Mesenchymal stem cell (in vitro differentiated cells and primary cell): ENCODE measurements around the gene ELL2.
A peak's percentile ranks its signal among the peaks of the same experiment; 100 is the strongest.

Experiments
- DNase-seq: peaks from one replicate; pipeline ENCODE4 v3.0.0-alpha.2; 2013
- H2AFZ ChIP-seq: one replicate; pipeline ENCODE4 v1.6.1; 2013; ENCODE audit warnings: low read depth, mild to moderate bottlenecking, control low read depth, inconsistent platforms, low read length, moderate library complexity
- H2AK5ac ChIP-seq: 2 replicates; pipeline ENCODE4 v1.6.1; 2013; ENCODE audit warnings: low read length, moderate library complexity, mild to moderate bottlenecking, inconsistent platforms; ENCODE audit not compliant: severe bottlenecking
- H2BK120ac ChIP-seq: one replicate; pipeline ENCODE4 v1.6.1; 2013; ENCODE audit warnings: low read depth, mild to moderate bottlenecking, inconsistent platforms, low read length, moderate library complexity
- H2BK12ac ChIP-seq, 2 experiments: one replicate each; pipeline ENCODE4 v1.6.1; 2013; ENCODE audit warnings: inconsistent platforms in 2 of 2, low read length in 2 of 2, mild to moderate bottlenecking in 2 of 2, moderate library complexity in 2 of 2, control low read depth in 1 of 2
- H2BK15ac ChIP-seq: one replicate; pipeline ENCODE4 v1.6.1; 2013; ENCODE audit warnings: mild to moderate bottlenecking, low read depth, inconsistent platforms; ENCODE audit not compliant: poor library complexity, severe bottlenecking
- H2BK5ac ChIP-seq: 2 replicates; pipeline ENCODE4 v1.6.1; 2013; ENCODE audit warnings: low read depth, mild to moderate bottlenecking, low read length, control low read depth, inconsistent platforms; ENCODE audit not compliant: poor library complexity, severe bottlenecking
- H3K14ac ChIP-seq, 2 experiments: one replicate each; pipeline ENCODE4 v1.6.1; 2013; ENCODE audit warnings: inconsistent platforms in 2 of 2, low read length in 2 of 2, control low read depth in 1 of 2, mild to moderate bottlenecking in 1 of 2, moderate library complexity in 1 of 2
- H3K18ac ChIP-seq, 2 experiments: one replicate each; pipeline ENCODE4 v1.6.1; 2013; ENCODE audit warnings: inconsistent platforms in 2 of 2, low read length in 2 of 2, control low read depth in 1 of 2, low read depth in 1 of 2, mild to moderate bottlenecking in 1 of 2
- H3K23ac ChIP-seq, 2 experiments: one replicate each; pipeline ENCODE4 v1.6.1; 2013; ENCODE audit warnings: inconsistent platforms in 2 of 2, low read length in 2 of 2, mild to moderate bottlenecking in 2 of 2, moderate library complexity in 2 of 2, control low read depth in 1 of 2
- H3K27ac ChIP-seq: 2 replicates; pipeline ENCODE4 v1.5.1; 2013; ENCODE audit warnings: mild to moderate bottlenecking, moderate library complexity, low read length, control low read depth, inconsistent platforms; ENCODE audit not compliant: poor library complexity, severe bottlenecking
- H3K27me3 ChIP-seq, 2 experiments: 2 replicates each; pipeline versions ENCODE4 v1.6.1 to v1.7.0; 2013; ENCODE audit warnings: low read length in 2 of 2, mild to moderate bottlenecking in 2 of 2, moderate library complexity in 2 of 2, control low read depth in 1 of 2, inconsistent platforms in 1 of 2; ENCODE audit not compliant: control insufficient read depth in 1 of 2, insufficient read depth in 1 of 2
- H3K36me3 ChIP-seq, 2 experiments: 2 replicates each; pipeline versions ENCODE4 v1.6.1 to v1.7.0; 2013; ENCODE audit warnings: low read length in 2 of 2, control low read depth in 1 of 2, inconsistent platforms in 1 of 2, low read depth in 1 of 2, mild to moderate bottlenecking in 1 of 2; ENCODE audit not compliant: insufficient read depth in 2 of 2, control insufficient read depth in 1 of 2
- H3K4ac ChIP-seq, 2 experiments: one replicate each; pipeline ENCODE4 v1.6.1; 2013; ENCODE audit warnings: inconsistent platforms in 2 of 2, low read length in 2 of 2, mild to moderate bottlenecking in 2 of 2, moderate library complexity in 2 of 2, control low read depth in 1 of 2, low read depth in 1 of 2
- H3K4me1 ChIP-seq: 2 replicates; pipeline ENCODE4 v1.6.1; 2013; ENCODE audit warnings: low read depth, low read length, control low read depth; ENCODE audit not compliant: control insufficient read depth, insufficient read depth
- H3K4me2 ChIP-seq: 2 replicates; pipeline ENCODE4 v1.6.1; 2013; ENCODE audit warnings: low read length, mild to moderate bottlenecking, inconsistent platforms; ENCODE audit not compliant: poor library complexity, severe bottlenecking
- H3K4me3 ChIP-seq, 2 experiments: 2 replicates each; pipeline versions ENCODE4 v1.5.1 to v1.7.0; 2013; ENCODE audit warnings: low read length in 2 of 2, mild to moderate bottlenecking in 2 of 2, control low read depth in 1 of 2, low read depth in 1 of 2; ENCODE audit not compliant: insufficient read depth in 1 of 2
- H3K79me1 ChIP-seq: replicated peaks from 2 replicates; pipeline ENCODE4 v1.6.1; 2013; ENCODE audit warnings: mild to moderate bottlenecking, control low read depth, low read length, inconsistent platforms; ENCODE audit not compliant: poor library complexity, severe bottlenecking
- H3K9ac ChIP-seq: 2 replicates; pipeline ENCODE4 v1.7.0; 2013; ENCODE audit warnings: mild to moderate bottlenecking, low read length, moderate library complexity
- H3K9me3 ChIP-seq: 2 replicates; pipeline ENCODE4 v1.7.0; 2013; ENCODE audit warnings: mild to moderate bottlenecking, low read length; ENCODE audit not compliant: control insufficient read depth
- H4K8ac ChIP-seq: one replicate; pipeline ENCODE4 v1.6.1; 2013; ENCODE audit warnings: inconsistent platforms, mild to moderate bottlenecking, low read length, moderate library complexity
- H4K91ac ChIP-seq: one replicate; pipeline ENCODE4 v1.6.1; 2013; ENCODE audit warnings: mild to moderate bottlenecking, low read length, inconsistent platforms
- WGBS: methylation state at CpG from one replicate; pipeline ENCODE4 v1.1.7; 2013; ENCODE audit warnings: mixed read lengths; 5-methylcytosine and 5-hydroxymethylcytosine counted together

Gene ELL2

GRCh38 chr5:95866435-95867040 is 95.1 kb downstream of the ELL2 start:
- H2BK120ac ChIP-seq = no peak overlapping the region
- no peaks in the 10 kb centered on the region for H3K9me3 ChIP-seq
- H2BK5ac ChIP-seq = no peak overlapping the region
- no peaks in the 10 kb centered on the region for H3K36me3 ChIP-seq
- no peak overlapping the region for H4K8ac ChIP-seq
- no peak overlapping the region for H3K18ac ChIP-seq
- H3K79me1 ChIP-seq = no peaks in the 10 kb centered on the region
- H3K4me2 ChIP-seq = no peak overlapping the region
- H3K27me3 ChIP-seq = no peaks in the 10 kb centered on the region
- H3K4me1 ChIP-seq = peaks cover 1% of the 10 kb centered on the region
- H3K27ac ChIP-seq = no peak overlapping the region
- WGBS = no CpG with 5 or more reads among the region's 1 CpG
- H3K14ac ChIP-seq = no peak overlapping the region
- no peak overlapping the region for H3K4ac ChIP-seq
- H2AFZ ChIP-seq = no peak overlapping the region
- H2AK5ac ChIP-seq = no peak overlapping the region
- H4K91ac ChIP-seq = no peak overlapping the region
- no peak overlapping the region for H2BK12ac ChIP-seq
- no peak overlapping the region for H2BK15ac ChIP-seq
- H3K23ac ChIP-seq = no peak overlapping the region
- H3K9ac ChIP-seq = peak overlapping the region; percentile 64
- H3K4me3 ChIP-seq = no peak overlapping the region
- peak; percentile 58 for DNase-seq

DNA sequence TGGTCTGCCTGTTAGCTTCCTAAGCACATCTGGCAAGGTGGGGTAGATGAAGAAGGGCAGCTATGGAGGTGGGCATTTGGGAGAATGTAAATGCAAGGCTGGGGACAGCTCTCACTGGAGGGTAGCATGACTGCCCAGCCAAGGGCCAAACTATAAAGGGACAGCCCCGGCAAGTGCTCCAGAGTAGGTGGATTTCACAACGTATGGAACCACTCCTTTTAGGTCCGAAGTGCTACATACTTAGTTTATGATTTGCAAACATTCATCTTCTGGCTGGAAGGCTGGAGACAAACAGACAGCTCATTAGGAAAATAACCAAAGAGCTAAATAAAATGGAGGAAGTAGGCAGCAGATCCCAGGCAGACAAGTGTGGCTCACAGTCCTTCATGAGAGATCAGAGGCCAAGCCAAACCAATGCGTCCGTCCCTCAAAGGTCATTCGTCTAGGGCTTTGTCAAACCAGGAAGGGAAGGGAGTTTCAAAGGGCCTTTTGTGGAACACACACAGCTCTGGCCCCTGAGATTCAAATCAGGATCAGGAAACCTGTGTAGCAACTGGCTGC is 96.6 kb downstream of the ELL2 start:
- Histone ChIP-seq H3K27me3 (no peaks in the 10 kb centered on the region), H3K9me3 (no peaks in the 10 kb centered on the region), H3K14ac (no peak overlapping the region), H2BK120ac (no peak overlapping the region), H3K9ac (no peak overlapping the region), H2BK12ac (peak overlapping the region; percentile 23 to 69), H2AFZ (peak overlapping the region; percentile 32), H3K4me3 (no peak overlapping the region), H3K27ac (no peak overlapping the region), H2BK15ac (no peak overlapping the region), H3K4me2 (no peak overlapping the region), H3K23ac (no peak overlapping the region), H2AK5ac (no peak overlapping the region), H3K4me1 (peaks cover 3% of the 10 kb centered on the region), H4K91ac (peak overlapping the region; percentile 9), H2BK5ac (no peak overlapping the region), H4K8ac (peak overlapping the region; percentile 56), H3K36me3 (no peaks in the 10 kb centered on the region), H3K79me1 (no peaks in the 10 kb centered on the region), H3K4ac (peak overlapping the region; percentile 9 to 77), H3K18ac (peak overlapping the region in 1 of 2 experiments; percentile 52)
- 9% methylated on average over 4 of the region's 6 CpGs for WGBS
- peak; percentile 56 for DNase-seq

DNA sequence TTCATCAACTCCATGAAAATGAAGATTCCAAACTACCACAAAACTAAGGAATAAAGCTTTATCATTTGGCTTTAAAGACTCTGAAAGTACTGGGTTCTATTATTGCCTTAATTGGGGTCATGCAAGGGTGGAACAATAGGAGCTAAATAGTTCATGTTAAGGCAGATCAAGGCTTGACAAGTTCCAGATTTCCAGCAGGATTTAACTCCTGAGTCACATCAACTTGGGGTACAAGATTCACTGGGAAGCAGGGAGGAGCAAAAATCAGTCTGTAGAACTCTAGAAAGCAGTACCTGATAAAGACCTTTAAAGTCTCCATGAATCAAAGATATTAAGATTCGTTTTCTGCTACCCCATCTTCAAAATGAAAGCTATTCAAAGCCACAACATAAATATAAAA is 97.2 kb downstream of the ELL2 start:
- no peak overlapping the region for H3K4me2 ChIP-seq
- no peak overlapping the region for H3K23ac ChIP-seq
- H3K4me3 ChIP-seq = peak overlapping the region in 1 of 2 experiments; percentile 63
- no peak overlapping the region for H3K27ac ChIP-seq
- no peak overlapping the region for H2BK15ac ChIP-seq
- no peaks in the 10 kb centered on the region for H3K79me1 ChIP-seq
- WGBS = no CpG with 5 or more reads among the region's 1 CpG
- H2BK5ac ChIP-seq = no peak overlapping the region
- no peak overlapping the region for H4K8ac ChIP-seq
- no peaks in the 10 kb centered on the region for H3K9me3 ChIP-seq
- no peak overlapping the region for H3K14ac ChIP-seq
- H2BK12ac ChIP-seq = no peak overlapping the region
- no peak overlapping the region for H2AK5ac ChIP-seq
- DNase-seq = peak; percentile 20
- no peak overlapping the region for H2BK120ac ChIP-seq
- no peaks in the 10 kb centered on the region for H3K36me3 ChIP-seq
- H3K18ac ChIP-seq = no peak overlapping the region
- H3K9ac ChIP-seq = peak overlapping the region; percentile 78
- no peak overlapping the region for H3K4ac ChIP-seq
- no peak overlapping the region for H4K91ac ChIP-seq
- H3K4me1 ChIP-seq = peaks cover 6% of the 10 kb centered on the region
- no peaks in the 10 kb centered on the region for H3K27me3 ChIP-seq
- H2AFZ ChIP-seq = no peak overlapping the region

DNA sequence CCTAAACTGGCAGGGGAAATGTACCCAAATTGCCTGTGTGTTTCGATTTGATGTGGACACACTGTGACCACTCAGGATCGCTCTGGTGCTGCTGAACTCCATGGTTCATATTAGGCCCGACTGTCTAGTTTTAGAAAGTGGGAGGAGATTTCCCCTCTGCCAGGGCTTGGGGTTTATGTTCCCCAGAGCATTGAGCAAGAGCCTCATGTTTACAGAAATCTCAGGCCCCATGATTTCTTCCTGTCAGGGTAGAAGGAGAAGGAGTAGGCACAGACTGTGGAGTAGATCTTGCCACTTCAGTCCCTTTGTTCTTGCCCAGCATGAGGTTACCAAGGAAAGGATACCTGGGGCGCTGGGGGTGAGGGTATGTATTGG is 98.3 kb downstream of the ELL2 start:
- no peak overlapping the region for H2BK120ac ChIP-seq
- peak overlapping the region; percentile 78 for H3K9ac ChIP-seq
- H2BK12ac ChIP-seq = peak overlapping the region; percentile 53 to 82
- WGBS = 58% methylated on average over 4 of the region's 4 CpGs
- H3K4me1 ChIP-seq = peaks cover 9% of the 10 kb centered on the region
- peak; percentile 78 for DNase-seq
- H3K23ac ChIP-seq = peak overlapping the region in 1 of 2 experiments; percentile 63
- no peaks in the 10 kb centered on the region for H3K27me3 ChIP-seq
- peak overlapping the region; percentile 56 to 75 for H3K18ac ChIP-seq
- no peaks in the 10 kb centered on the region for H3K79me1 ChIP-seq
- H3K14ac ChIP-seq = no peak overlapping the region
- H3K36me3 ChIP-seq = no peaks in the 10 kb centered on the region
- H4K8ac ChIP-seq = peak overlapping the region; percentile 81
- H2BK15ac ChIP-seq = peak overlapping the region; percentile 12
- peak overlapping the region; percentile 57 for H2AFZ ChIP-seq
- H3K4ac ChIP-seq = peak overlapping the region; percentile 58 to 84
- H2AK5ac ChIP-seq = no peak overlapping the region
- peak overlapping the region; percentile 71 for H4K91ac ChIP-seq
- no peaks in the 10 kb centered on the region for H3K9me3 ChIP-seq
- H2BK5ac ChIP-seq = no peak overlapping the region
- no peak overlapping the region for H3K4me2 ChIP-seq
- H3K27ac ChIP-seq = no peak overlapping the region
- H3K4me3 ChIP-seq = peak overlapping the region in 1 of 2 experiments; percentile 63
